ENCODE results near the gene PLEKHN1. TPM values are rescaled to one million over a fixed set of nuclear protein-coding genes. Genes with fewer than 3 reads are reported as not detected.
"Not testable (repeated sequence)": the region's sequence is repeated elsewhere in the genome, so short reads cannot be mapped to it uniquely, and the experiment has no call there.

PLEKHN1 gene
- polyA plus RNA-seq, 1 of the 3 experiments (the other 2 are of a cell fraction), result not detected

- TF ChIP-seq CTCF (IDR thresholded peaks at IDR 0.05), result no peak
- TF ChIP-seq SIN3A (IDR thresholded peaks at IDR 0.05; ENCODE audit: borderline replicate concordance, low read depth, low read length), result no peak
Observed at GRCh38 chr1:1005774-1006304, 39.6 kb downstream of the PLEKHN1 start (continued).

GRCh38 chr1:1006305-1007159, 40.2 kb downstream of the PLEKHN1 start:
- POLR2A ChIA-PET, result interaction anchor here (1.1 kb wide), 1 partner anchor 53 kb away, joined by 3 read pairs; no protein-coding TSS in a partner anchor
- CTCF ChIA-PET, result interaction anchor here (1.1 to 5.8 kb wide), 10 partner anchors 9 to 58 kb away, joined by 4 to 44 read pairs (median 9); partner anchors contain the start of gene ISG15

GRCh38 chr1:1010131-1010530, 43.8 kb downstream of the PLEKHN1 start:
- WGBS (ENCODE audit: low lambda C conversion rate), result 92% methylated on average over 8 of the region's 8 CpGs
- H3K79me2 ChIP-seq (ENCODE audit: insufficient read depth); H3F3A ChIP-seq (replicated peaks; ENCODE audit: insufficient read depth); H3K27ac ChIP-seq (ENCODE audit: low read depth in 2 of 2, low read length in 1 of 2); H3K4me2 ChIP-seq; H3K9me2 ChIP-seq; H3K9me3 ChIP-seq; H2AFZ ChIP-seq (ENCODE audit: low read depth); H3K9ac ChIP-seq; H3K4me3 ChIP-seq (ENCODE audit: low read depth in 2 of 2, low read length in 1 of 2); H3K36me3 ChIP-seq (replicated peaks in 1 of 2; ENCODE audit: control insufficient read depth in 1 of 2, insufficient read depth in 2 of 2, low read length in 1 of 2); H4K20me1 ChIP-seq (ENCODE audit: insufficient read depth); DNase-seq; POLR2A ChIA-PET; H3K27me3 ChIP-seq (ENCODE audit: insufficient read depth): not testable (repeated sequence)
- CTCF ChIA-PET, result interaction anchor here (1.0 to 2.2 kb wide), 3 partner anchors 8 to 26 kb away, joined by 3 to 11 read pairs (median 3); no protein-coding TSS in a partner anchor
- H3K4me1 ChIP-seq (ENCODE audit: control insufficient read depth in 1 of 2, insufficient read depth in 2 of 2, low read depth in 1 of 2, low read length in 1 of 2), result peaks cover 0 to 25% of the 10 kb centered on the region in 2 experiments; a peak in 1 of 4 replicates

More at GRCh38 chr1:1006305-1007159, 40.2 kb downstream of the PLEKHN1 start:
- Histone ChIP-seq H3K9ac (no peak overlapping the region), H3K27me3 (ENCODE audit: insufficient read depth) (no peaks in the 10 kb centered on the region), H3K4me3 (ENCODE audit: low read depth in 2 of 2, low read length in 1 of 2) (no peak overlapping the region), H3K4me2 (no peak overlapping the region), H3K9me2 (no peaks in the 10 kb centered on the region), H3K79me2 (ENCODE audit: insufficient read depth) (no peaks in the 10 kb centered on the region), H3K36me3 (replicated peaks in 1 of 2; ENCODE audit: control insufficient read depth in 1 of 2, insufficient read depth in 2 of 2, low read length in 1 of 2) (no peaks in the 10 kb centered on the region), H3K9me3 (no peaks in the 10 kb centered on the region), H4K20me1 (ENCODE audit: insufficient read depth) (no peaks in the 10 kb centered on the region), H3F3A (replicated peaks; ENCODE audit: insufficient read depth) (no peaks in the 10 kb centered on the region), H2AFZ (ENCODE audit: low read depth) (no peak overlapping the region), H3K27ac (ENCODE audit: low read depth in 2 of 2, low read length in 1 of 2) (peak overlapping the region in 1 of 2 experiments; percentile 98; a peak in 2 of 4 replicates), H3K4me1 (ENCODE audit: control insufficient read depth in 1 of 2, insufficient read depth in 2 of 2, low read depth in 1 of 2, low read length in 1 of 2) (peaks cover 0 to 37% of the 10 kb centered on the region in 2 experiments; a peak in 1 of 4 replicates)
- peak; percentile 29 for DNase-seq
- TF ChIP-seq JUND (IDR thresholded peaks at IDR 0.05), result no peak
- 87% methylated on average over 15 of the region's 37 CpGs for WGBS (ENCODE audit: low lambda C conversion rate)

- H4K20me1 ChIP-seq (ENCODE audit: insufficient read depth), result no peaks in the 10 kb centered on the region
- no peaks in the 10 kb centered on the region for H3K9me3 ChIP-seq
- H3K4me3 ChIP-seq (ENCODE audit: low read depth in 2 of 2, low read length in 1 of 2), result no peak overlapping the region
- ChIA-PET POLR2A (no interaction called here), CTCF (interaction anchor here (2.2 kb wide), 1 partner anchor 10 kb away, joined by 11 read pairs; no protein-coding TSS in a partner anchor)
- peaks cover 0 to 12% of the 10 kb centered on the region in 2 experiments; a peak in 1 of 4 replicates for H3K4me1 ChIP-seq (ENCODE audit: control insufficient read depth in 1 of 2, insufficient read depth in 2 of 2, low read depth in 1 of 2, low read length in 1 of 2)
- no peak overlapping the region for H2AFZ ChIP-seq (ENCODE audit: low read depth)
- H3K79me2 ChIP-seq (ENCODE audit: insufficient read depth), result no peaks in the 10 kb centered on the region
- no peak for DNase-seq
- H3K9me2 ChIP-seq, result no peaks in the 10 kb centered on the region
- no peak overlapping the region for H3K9ac ChIP-seq
- WGBS (ENCODE audit: low lambda C conversion rate), result 79% methylated on average over 14 of the region's 14 CpGs
- no peaks in the 10 kb centered on the region for H3K27me3 ChIP-seq (ENCODE audit: insufficient read depth)
- no peak for TF ChIP-seq PBX3 (IDR thresholded peaks at IDR 0.05)
- H3F3A ChIP-seq (replicated peaks; ENCODE audit: insufficient read depth), result no peaks in the 10 kb centered on the region
- H3K4me2 ChIP-seq, result no peak overlapping the region
- no peaks in the 10 kb centered on the region for H3K36me3 ChIP-seq (replicated peaks in 1 of 2; ENCODE audit: control insufficient read depth in 1 of 2, insufficient read depth in 2 of 2, low read length in 1 of 2)
- H3K27ac ChIP-seq (ENCODE audit: low read depth in 2 of 2, low read length in 1 of 2), result no peak overlapping the region
Observed at GRCh38 chr1:1011396-1011949, 45.2 kb downstream of the PLEKHN1 start.

- H3K79me2 ChIP-seq (ENCODE audit: insufficient read depth); H3K9me3 ChIP-seq; POLR2A ChIA-PET; H3K36me3 ChIP-seq (replicated peaks in 1 of 2; ENCODE audit: control insufficient read depth in 1 of 2, insufficient read depth in 2 of 2, low read length in 1 of 2); H3K27me3 ChIP-seq (ENCODE audit: insufficient read depth); DNase-seq; H3F3A ChIP-seq (replicated peaks; ENCODE audit: insufficient read depth); H3K4me1 ChIP-seq (ENCODE audit: control insufficient read depth in 1 of 2, insufficient read depth in 2 of 2, low read depth in 1 of 2, low read length in 1 of 2); H3K9me2 ChIP-seq; H4K20me1 ChIP-seq (ENCODE audit: insufficient read depth): not testable (repeated sequence)
- peak overlapping the region in 1 of 2 experiments; percentile 70; a peak in 2 of 4 replicates for H3K27ac ChIP-seq (ENCODE audit: low read depth in 2 of 2, low read length in 1 of 2)
- peak overlapping the region; percentile 70 for H3K4me2 ChIP-seq
- peak overlapping the region; percentile 89 for H2AFZ ChIP-seq (ENCODE audit: low read depth)
- 87% methylated on average over 12 of the region's 13 CpGs for WGBS (ENCODE audit: low lambda C conversion rate)
- H3K4me3 ChIP-seq (ENCODE audit: low read depth in 2 of 2, low read length in 1 of 2), result peak overlapping the region; percentile 45 to 52; a peak in 2 of 4 replicates
- H3K9ac ChIP-seq, result peak overlapping the region; percentile 49; the same call in 1 of the 2 replicates
- CTCF ChIA-PET, result interaction anchor here (0.7 to 6.1 kb wide), 5 partner anchors 11 to 47 kb away, joined by 3 to 38 read pairs (median 4); no protein-coding TSS in a partner anchor
Observed at GRCh38 chr1:1012736-1013104, 46.4 kb downstream of the PLEKHN1 start.

All from SK-N-SH (cell line).